LoVo (cell line): ENCODE measurements around the gene PALM2AKAP2.

Experiments
- DNase-seq: peaks from one replicate; pipeline ENCODE4 v3.0.0-alpha.2; 2016; ENCODE audit warnings: low spot score

PALM2AKAP2 gene

GRCh38 chr9:109779711-109780452 is at the start of gene PALM2AKAP2:
Gene PALM2AKAP2 (plus strand): TSS chr9:109780198. CDS start chr9:109780489, 291 bp downstream.
- DNase-seq, result no peak

GRCh38 chr9:109730228-109730627 is 49.8 kb upstream of the PALM2AKAP2 start:
- peak; percentile 76 for DNase-seq

- no peak for DNase-seq
These were observed 46.3 kb upstream of the PALM2AKAP2 start for GRCh38 chr9:109733690-109734089.

GRCh38 chr9:109734814-109735213 is 45.2 kb upstream of the PALM2AKAP2 start:
- DNase-seq, result no peak

GRCh38 chr9:109735801-109736200 is 44.2 kb upstream of the PALM2AKAP2 start:
- no peak for DNase-seq

GRCh38 chr9:109737295-109737694 is 42.7 kb upstream of the PALM2AKAP2 start:
- DNase-seq, result no peak

- no peak for DNase-seq
These were observed 40.2 kb upstream of the PALM2AKAP2 start for GRCh38 chr9:109739760-109740159.

- no peak for DNase-seq
These were observed 37.1 kb upstream of the PALM2AKAP2 start for GRCh38 chr9:109742776-109743348.

- no peak for DNase-seq
These were observed 36.3 kb upstream of the PALM2AKAP2 start for GRCh38 chr9:109743696-109744095.

- DNase-seq, result no peak
These were observed 34.4 kb upstream of the PALM2AKAP2 start for GRCh38 chr9:109745335-109746283.

GRCh38 chr9:109751253-109751652 is 28.7 kb upstream of the PALM2AKAP2 start:
- no peak for DNase-seq

GRCh38 chr9:109753308-109753707 is 26.7 kb upstream of the PALM2AKAP2 start:
- no peak for DNase-seq

GRCh38 chr9:109755040-109755439 is 25.0 kb upstream of the PALM2AKAP2 start:
- DNase-seq, result no peak

GRCh38 chr9:109759589-109759988 is 20.4 kb upstream of the PALM2AKAP2 start:
- no peak for DNase-seq

GRCh38 chr9:109765278-109765677 is 14.7 kb upstream of the PALM2AKAP2 start:
- DNase-seq, result no peak

GRCh38 chr9:109765830-109766229 is 14.2 kb upstream of the PALM2AKAP2 start:
- DNase-seq, result no peak

- no peak for DNase-seq
These were observed 13.6 kb upstream of the PALM2AKAP2 start for GRCh38 chr9:109766351-109766750.

GRCh38 chr9:109767404-109767803 is 12.6 kb upstream of the PALM2AKAP2 start:
- DNase-seq, result no peak

GRCh38 chr9:109767814-109768213 is 12.2 kb upstream of the PALM2AKAP2 start:
- DNase-seq, result no peak

- no peak for DNase-seq
These were observed 10.7 kb upstream of the PALM2AKAP2 start for GRCh38 chr9:109769250-109769649.

- no peak for DNase-seq
These were observed 9.9 kb upstream of the PALM2AKAP2 start for GRCh38 chr9:109770101-109770500.

GRCh38 chr9:109771087-109771486 is 8.9 kb upstream of the PALM2AKAP2 start:
- no peak for DNase-seq
